Measurements from ENCODE around the gene JAKMIP1. TPM values are rescaled to one million over a fixed set of nuclear protein-coding genes. Genes with fewer than 3 reads are reported as not detected.

JAKMIP1 gene
- total RNA-seq, 1 experiment from 2014 or later: not detected

DNA sequence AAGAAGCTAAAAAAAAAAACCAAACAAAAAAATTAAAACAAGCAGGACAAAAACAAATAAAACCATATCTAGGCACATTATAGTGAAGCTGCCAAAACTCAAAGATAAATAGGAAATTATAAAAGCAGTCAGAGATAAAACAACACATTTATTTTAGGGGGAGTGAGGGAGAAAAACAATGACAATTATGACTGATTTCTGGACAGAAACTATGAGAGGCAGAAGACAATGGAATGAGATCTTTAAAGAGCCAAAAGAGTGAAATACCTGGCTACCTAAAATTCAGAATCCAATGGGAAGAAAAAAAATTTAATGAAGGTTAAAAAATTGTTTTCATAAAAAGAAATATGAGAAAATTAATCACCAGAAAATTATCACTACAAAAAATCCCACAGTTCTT, 215.5 kb downstream of the JAKMIP1 start:
- Histone ChIP-seq H2AFZ (ENCODE audit: low read depth, low read length, poor library complexity, severe bottlenecking) (no peak overlapping the region), H3K4me3 (replicated peaks in 1 of 2; ENCODE audit: low read depth in 1 of 2, low read length in 2 of 2) (no peak overlapping the region), H3K9me3 (ENCODE audit: control insufficient read depth in 1 of 2, insufficient read depth in 1 of 2, low read depth in 1 of 2, low read length in 2 of 2) (no peaks in the 10 kb centered on the region; a peak in 2 of 4 replicates), H3K36me3 (ENCODE audit: control insufficient read depth in 1 of 2, insufficient read depth in 2 of 2, low read length in 2 of 2) (no peaks in the 10 kb centered on the region), H3K27me3 (ENCODE audit: insufficient read depth, low read length) (peaks cover 16% of the 10 kb centered on the region; the same call in 1 of the 2 replicates), H3K4me2 (ENCODE audit: low read length) (no peak overlapping the region), H3K9ac (ENCODE audit: low read length) (no peak overlapping the region), H4K20me1 (ENCODE audit: insufficient read depth) (no peaks in the 10 kb centered on the region), H3K9me2 (ENCODE audit: insufficient read depth) (no peaks in the 10 kb centered on the region), H3K79me2 (ENCODE audit: insufficient read depth, low read length) (no peaks in the 10 kb centered on the region), H3K27ac (ENCODE audit: low read depth, low read length) (no peak overlapping the region), H3K4me1 (ENCODE audit: control insufficient read depth in 1 of 2, insufficient read depth in 2 of 2, low read length in 2 of 2) (no peaks in the 10 kb centered on the region)
- no peak for ATAC-seq
- no TSS peak for BruUV-seq (replicated peaks)
- TF ChIP-seq SIN3A (IDR thresholded peaks at IDR 0.05; ENCODE audit: low read depth) (no peak), SRF (IDR thresholded peaks at IDR 0.05; ENCODE audit: low read depth) (no peak), SP1 (IDR thresholded peaks at IDR 0.05; ENCODE audit: low read depth) (no peak), POLR2AphosphoS5 (IDR thresholded peaks at IDR 0.05; ENCODE audit: low read depth, low read length) (no peak), CBX3 (IDR thresholded peaks at IDR 0.05; ENCODE audit: low read depth) (peak; percentile 45; the same call in 1 of the 2 replicates), CEBPB (IDR thresholded peaks at IDR 0.05; ENCODE audit: low read depth) (no peak)
- TF ChIP-seq, protein P1, sequence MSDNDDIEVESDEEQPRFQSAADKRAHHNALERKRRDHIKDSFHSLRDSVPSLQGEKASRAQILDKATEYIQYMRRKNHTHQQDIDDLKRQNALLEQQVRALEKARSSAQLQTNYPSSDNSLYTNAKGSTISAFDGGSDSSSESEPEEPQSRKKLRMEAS (IDR thresholded peaks at IDR 0.05): no peak
- TF ChIP-seq, protein P2, sequence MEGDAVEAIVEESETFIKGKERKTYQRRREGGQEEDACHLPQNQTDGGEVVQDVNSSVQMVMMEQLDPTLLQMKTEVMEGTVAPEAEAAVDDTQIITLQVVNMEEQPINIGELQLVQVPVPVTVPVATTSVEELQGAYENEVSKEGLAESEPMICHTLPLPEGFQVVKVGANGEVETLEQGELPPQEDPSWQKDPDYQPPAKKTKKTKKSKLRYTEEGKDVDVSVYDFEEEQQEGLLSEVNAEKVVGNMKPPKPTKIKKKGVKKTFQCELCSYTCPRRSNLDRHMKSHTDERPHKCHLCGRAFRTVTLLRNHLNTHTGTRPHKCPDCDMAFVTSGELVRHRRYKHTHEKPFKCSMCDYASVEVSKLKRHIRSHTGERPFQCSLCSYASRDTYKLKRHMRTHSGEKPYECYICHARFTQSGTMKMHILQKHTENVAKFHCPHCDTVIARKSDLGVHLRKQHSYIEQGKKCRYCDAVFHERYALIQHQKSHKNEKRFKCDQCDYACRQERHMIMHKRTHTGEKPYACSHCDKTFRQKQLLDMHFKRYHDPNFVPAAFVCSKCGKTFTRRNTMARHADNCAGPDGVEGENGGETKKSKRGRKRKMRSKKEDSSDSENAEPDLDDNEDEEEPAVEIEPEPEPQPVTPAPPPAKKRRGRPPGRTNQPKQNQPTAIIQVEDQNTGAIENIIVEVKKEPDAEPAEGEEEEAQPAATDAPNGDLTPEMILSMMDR (IDR thresholded peaks at IDR 0.05 in 2 of 3, conservative IDR thresholded peaks at IDR 0.05 in 1 of 3; ENCODE audit: borderline replicate concordance in 1 of 3, insufficient read depth in 1 of 3, low read depth in 2 of 3, low read length in 2 of 3): no peak
- TF ChIP-seq, protein P3, sequence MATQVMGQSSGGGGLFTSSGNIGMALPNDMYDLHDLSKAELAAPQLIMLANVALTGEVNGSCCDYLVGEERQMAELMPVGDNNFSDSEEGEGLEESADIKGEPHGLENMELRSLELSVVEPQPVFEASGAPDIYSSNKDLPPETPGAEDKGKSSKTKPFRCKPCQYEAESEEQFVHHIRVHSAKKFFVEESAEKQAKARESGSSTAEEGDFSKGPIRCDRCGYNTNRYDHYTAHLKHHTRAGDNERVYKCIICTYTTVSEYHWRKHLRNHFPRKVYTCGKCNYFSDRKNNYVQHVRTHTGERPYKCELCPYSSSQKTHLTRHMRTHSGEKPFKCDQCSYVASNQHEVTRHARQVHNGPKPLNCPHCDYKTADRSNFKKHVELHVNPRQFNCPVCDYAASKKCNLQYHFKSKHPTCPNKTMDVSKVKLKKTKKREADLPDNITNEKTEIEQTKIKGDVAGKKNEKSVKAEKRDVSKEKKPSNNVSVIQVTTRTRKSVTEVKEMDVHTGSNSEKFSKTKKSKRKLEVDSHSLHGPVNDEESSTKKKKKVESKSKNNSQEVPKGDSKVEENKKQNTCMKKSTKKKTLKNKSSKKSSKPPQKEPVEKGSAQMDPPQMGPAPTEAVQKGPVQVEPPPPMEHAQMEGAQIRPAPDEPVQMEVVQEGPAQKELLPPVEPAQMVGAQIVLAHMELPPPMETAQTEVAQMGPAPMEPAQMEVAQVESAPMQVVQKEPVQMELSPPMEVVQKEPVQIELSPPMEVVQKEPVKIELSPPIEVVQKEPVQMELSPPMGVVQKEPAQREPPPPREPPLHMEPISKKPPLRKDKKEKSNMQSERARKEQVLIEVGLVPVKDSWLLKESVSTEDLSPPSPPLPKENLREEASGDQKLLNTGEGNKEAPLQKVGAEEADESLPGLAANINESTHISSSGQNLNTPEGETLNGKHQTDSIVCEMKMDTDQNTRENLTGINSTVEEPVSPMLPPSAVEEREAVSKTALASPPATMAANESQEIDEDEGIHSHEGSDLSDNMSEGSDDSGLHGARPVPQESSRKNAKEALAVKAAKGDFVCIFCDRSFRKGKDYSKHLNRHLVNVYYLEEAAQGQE (IDR thresholded peaks at IDR 0.05; ENCODE audit: low read depth): no peak
- no peak for DNase-seq (ENCODE audit: low read depth, low spot score)
- CTCF ChIA-PET: no interaction called here
- RAD21 ChIA-PET (ENCODE audit: low non-redundant PET in 1 of 2, low total read pairs in 2 of 2, uncharacterized antibody in 2 of 2, unreplicated experiment in 2 of 2): no interaction called here
- intact Hi-C loops (cut with micrococcal nuclease): no loop called here
- POLR2A ChIA-PET: no interaction called here
